Measurements from ENCODE around the gene ZPBP2.

GRCh38 chr17:39872751-39873150, 4.7 kb downstream of the ZPBP2 start:
- TF ChIP-seq EP300 (conservative IDR thresholded peaks at IDR 0.05; ENCODE audit: poor library complexity, severe bottlenecking) (no peak), CTCF (IDR thresholded peaks at IDR 0.05; ENCODE audit: poor library complexity, severe bottlenecking) (no peak), EZH2 (IDR thresholded peaks at IDR 0.05; ENCODE audit: borderline replicate concordance, insufficient read depth, low read length, poor library complexity, severe bottlenecking) (no peak), MXI1 (conservative IDR thresholded peaks at IDR 0.05; ENCODE audit: poor library complexity, severe bottlenecking) (no peak), TAF1 (IDR thresholded peaks at IDR 0.05; ENCODE audit: low read depth) (no peak), SMC3 (conservative IDR thresholded peaks at IDR 0.05; ENCODE audit: poor library complexity) (no peak), POLR2AphosphoS5 (IDR thresholded peaks at IDR 0.05) (no peak)

All from neural cell (in vitro differentiated cells).